Testis (tissue), 2 donors: Measurements from ENCODE around the gene YEATS2.

Experiments used
- CTCF ChIP-seq, 3 experiments: fragments of 450-650 bp in 2 of 3; fragments of 200-600 bp in 1 of 3; sonication (generic) in 1 of 3; IDR thresholded peaks; one replicate each; pipeline ENCODE4 v1.5.1; 2016 to 2019; ENCODE audit warnings: antibody characterized with exemption in 3 of 3, mild to moderate bottlenecking in 2 of 3, moderate library complexity in 1 of 3
- POLR2A ChIP-seq: fragments of 450-650 bp; IDR thresholded peaks from one replicate; pipeline ENCODE4 v1.6.1; 2017; ENCODE audit warnings: antibody characterized with exemption, mild to moderate bottlenecking, moderate library complexity

- TF ChIP-seq POLR2A (no peak), CTCF (IDR thresholded peaks at IDR 0.05) (no peak)
Measured at GRCh38 chr3:183824761-183825455, 127.3 kb downstream of the YEATS2 start.
